Upper lobe of left lung (tissue), 6 donors: ENCODE results near the gene RB1. TPM values are rescaled to one million over a fixed set of nuclear protein-coding genes. Genes with fewer than 3 reads are reported as not detected.
A peak's percentile ranks its signal among the peaks of the same experiment; 100 is the strongest.

Experiments used
- ATAC-seq, 2 donors: fragments of 200-7000 bp; cut with Tn5 transposase; one replicate each; pipeline ENCODE4 v1.9.1; 2022; ENCODE audit warnings: mild to moderate bottlenecking in 2 of 2, moderate library complexity in 2 of 2; ENCODE audit not compliant: low FRiP score in 2 of 2
- DNase-seq, 2 donors: peaks; one replicate each; pipeline ENCODE4 v3.0.0-alpha.2; 2019 to 2020
- H3K27ac ChIP-seq, 4 donors: fragments of 200-600 bp; sonication (generic); one replicate each; pipeline ENCODE4 v1.5.1; 2016 to 2019
- H3K27me3 ChIP-seq, 4 donors: fragments of 200-600 bp; sonication (generic); one replicate each; pipeline ENCODE4 v1.5.1; 2017 to 2019
- H3K36me3 ChIP-seq, 4 donors: fragments of 200-600 bp; sonication (generic); one replicate each; pipeline ENCODE4 v1.5.1; 2016 to 2019
- H3K4me1 ChIP-seq, 4 donors: fragments of 200-600 bp; sonication (generic); one replicate each; pipeline ENCODE4 v1.5.1; 2018 to 2019
- H3K4me3 ChIP-seq, 4 donors: fragments of 200-600 bp; sonication (generic); one replicate each; pipeline ENCODE4 v1.5.1; 2017 to 2019; ENCODE audit warnings: mild to moderate bottlenecking in 2 of 4, moderate library complexity in 1 of 4
- H3K9me3 ChIP-seq, 4 donors: fragments of 200-600 bp; sonication (generic); one replicate each; pipeline ENCODE4 v1.5.1; 2018 to 2019
- EP300 ChIP-seq, 4 donors: sonication (generic); formaldehyde crosslinking; IDR thresholded peaks; one replicate each; pipeline ENCODE4 v1.5.1; 2017; ENCODE audit warnings: antibody characterized with exemption in 4 of 4, control low read depth in 2 of 4
- POLR2A ChIP-seq, 4 donors: fragments of 450-650 bp; IDR thresholded peaks; one replicate each; pipeline ENCODE4 v1.5.1; 2016 to 2017; ENCODE audit warnings: antibody characterized with exemption in 4 of 4, mild to moderate bottlenecking in 2 of 4
- POLR2AphosphoS5 ChIP-seq, 2 donors: sonication (generic); formaldehyde crosslinking; IDR thresholded peaks; one replicate each; pipeline ENCODE4 v1.5.1; 2017; ENCODE audit warnings: antibody characterized with exemption in 2 of 2
- WGBS, 2 donors: methylation state at CpG; one replicate each; pipeline ENCODE4 v1.1.5; 2017 to 2018; 5-methylcytosine and 5-hydroxymethylcytosine counted together
- total RNA-seq, 6 donors: library from RNA; depleted of rRNA in 4 of 6; stranded (reverse); fragments of >200 nt in 4 of 6; gene quantifications; one replicate each; pipeline versions ENCODE4 v1.1.0 to v1.2.1, GENCODE V29; 2016 to 2021
- TF ChIP-seq, protein P1 (sequence below), 6 experiments: fragments of 450-650 bp in 4 of 6; fragments of 200-600 bp in 2 of 6; sonication (generic) in 2 of 6; IDR thresholded peaks; one replicate each; pipeline ENCODE4 v1.5.1; 2016 to 2019; ENCODE audit warnings: antibody characterized with exemption in 6 of 6
- donor health status: DM: no; HTN: no; CAD: no; lungs with moderate emphysema.
- donor health status: DM: no; HTN: yes; CAD: no; lungs with severe emphysema.

The RB1 gene
- total RNA-seq, 6 donors from 2014 or later = 20.2 to 46.6 (median 32.9) TPM

DNA sequence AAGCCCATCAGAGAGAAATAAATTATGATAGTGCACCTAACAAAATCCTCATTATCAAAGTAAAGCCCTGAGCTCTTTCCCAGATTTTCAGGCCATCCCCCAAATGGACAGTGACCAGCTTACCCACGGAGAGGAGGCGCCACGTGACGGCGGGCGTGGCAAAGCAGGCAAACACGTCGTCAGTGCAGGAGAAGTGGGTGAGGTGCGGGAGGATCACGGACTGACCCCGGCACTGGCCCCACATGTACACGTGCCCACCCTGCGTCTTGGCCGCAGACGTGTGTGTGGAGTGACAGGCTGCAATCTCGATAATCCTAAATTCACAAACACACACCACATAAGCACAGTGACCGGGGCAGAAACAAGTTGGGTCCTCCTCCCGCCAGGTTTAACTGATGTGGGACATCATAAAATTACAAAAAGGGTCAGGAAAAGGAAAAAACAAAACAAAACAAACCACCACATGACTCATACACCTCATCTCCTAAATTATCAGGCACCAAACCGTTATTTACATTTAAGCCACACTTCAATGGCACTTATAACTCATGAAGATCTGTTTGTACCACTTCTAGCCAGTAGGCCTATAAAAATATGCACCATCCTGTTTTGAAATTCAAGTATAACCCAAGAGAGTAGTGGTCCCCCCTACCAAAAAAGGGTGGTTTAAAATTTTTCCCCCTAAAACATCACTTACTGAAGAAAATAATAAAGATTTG lies 199.2 kb downstream of the RB1 start:
- Histone ChIP-seq H3K27ac (no peak overlapping the region), H3K4me3 (no peak overlapping the region), H3K36me3 (no peaks in the 10 kb centered on the region), H3K27me3 (no peaks in the 10 kb centered on the region), H3K9me3 (no peaks in the 10 kb centered on the region), H3K4me1 (peaks cover 20 to 32% (median 25%) of the 10 kb centered on the region in 4 donors)
- ATAC-seq (no peak), DNase-seq (peak in 1 of 2 donors; percentile 76)
- WGBS, 2 donors = 90 to 94% methylated on average over 19 of the region's 19 CpGs
- TF ChIP-seq POLR2AphosphoS5 (IDR thresholded peaks at IDR 0.05) = no peak
- no peak for TF ChIP-seq POLR2A (IDR thresholded peaks at IDR 0.05)
- TF ChIP-seq EP300 (IDR thresholded peaks at IDR 0.05) = no peak
- TF ChIP-seq, protein P1, sequence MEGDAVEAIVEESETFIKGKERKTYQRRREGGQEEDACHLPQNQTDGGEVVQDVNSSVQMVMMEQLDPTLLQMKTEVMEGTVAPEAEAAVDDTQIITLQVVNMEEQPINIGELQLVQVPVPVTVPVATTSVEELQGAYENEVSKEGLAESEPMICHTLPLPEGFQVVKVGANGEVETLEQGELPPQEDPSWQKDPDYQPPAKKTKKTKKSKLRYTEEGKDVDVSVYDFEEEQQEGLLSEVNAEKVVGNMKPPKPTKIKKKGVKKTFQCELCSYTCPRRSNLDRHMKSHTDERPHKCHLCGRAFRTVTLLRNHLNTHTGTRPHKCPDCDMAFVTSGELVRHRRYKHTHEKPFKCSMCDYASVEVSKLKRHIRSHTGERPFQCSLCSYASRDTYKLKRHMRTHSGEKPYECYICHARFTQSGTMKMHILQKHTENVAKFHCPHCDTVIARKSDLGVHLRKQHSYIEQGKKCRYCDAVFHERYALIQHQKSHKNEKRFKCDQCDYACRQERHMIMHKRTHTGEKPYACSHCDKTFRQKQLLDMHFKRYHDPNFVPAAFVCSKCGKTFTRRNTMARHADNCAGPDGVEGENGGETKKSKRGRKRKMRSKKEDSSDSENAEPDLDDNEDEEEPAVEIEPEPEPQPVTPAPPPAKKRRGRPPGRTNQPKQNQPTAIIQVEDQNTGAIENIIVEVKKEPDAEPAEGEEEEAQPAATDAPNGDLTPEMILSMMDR (IDR thresholded peaks at IDR 0.05) = no peak

DNA sequence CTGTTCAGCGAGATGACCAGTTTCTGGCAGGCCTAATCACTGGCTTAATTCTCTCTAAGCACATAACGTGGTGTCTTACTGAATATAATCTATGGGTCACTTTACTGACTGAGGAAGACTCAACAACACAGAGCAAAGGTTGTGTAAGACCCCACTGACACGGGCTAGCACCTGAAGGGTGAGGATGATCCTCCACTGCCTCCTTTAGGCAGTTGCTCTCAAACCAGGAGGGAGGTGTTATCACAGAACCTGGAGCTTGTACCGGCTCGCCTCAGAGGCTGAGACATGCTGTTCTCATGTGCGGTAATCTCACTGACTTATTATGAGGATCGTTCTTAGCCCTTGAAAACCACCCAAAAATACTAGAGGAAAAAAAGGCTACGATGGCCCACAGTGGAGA lies 201.1 kb downstream of the RB1 start:
- WGBS, 2 donors = 87 to 92% methylated on average over 8 of the region's 8 CpGs
- Histone ChIP-seq H3K36me3 (no peaks in the 10 kb centered on the region), H3K4me1 (peaks cover 20 to 32% (median 25%) of the 10 kb centered on the region in 4 donors), H3K27me3 (no peaks in the 10 kb centered on the region), H3K4me3 (no peak overlapping the region), H3K27ac (peak overlapping the region in 3 of 4 donors; percentile 2 to 87 (median 83)), H3K9me3 (no peaks in the 10 kb centered on the region)
- ATAC-seq = no peak
- no peak for TF ChIP-seq POLR2A (IDR thresholded peaks at IDR 0.05)
- TF ChIP-seq POLR2AphosphoS5 (IDR thresholded peaks at IDR 0.05) = no peak
- TF ChIP-seq EP300 (IDR thresholded peaks at IDR 0.05) = no peak
- TF ChIP-seq, protein P1 (IDR thresholded peaks at IDR 0.05) = no peak
- DNase-seq = no peak

DNA sequence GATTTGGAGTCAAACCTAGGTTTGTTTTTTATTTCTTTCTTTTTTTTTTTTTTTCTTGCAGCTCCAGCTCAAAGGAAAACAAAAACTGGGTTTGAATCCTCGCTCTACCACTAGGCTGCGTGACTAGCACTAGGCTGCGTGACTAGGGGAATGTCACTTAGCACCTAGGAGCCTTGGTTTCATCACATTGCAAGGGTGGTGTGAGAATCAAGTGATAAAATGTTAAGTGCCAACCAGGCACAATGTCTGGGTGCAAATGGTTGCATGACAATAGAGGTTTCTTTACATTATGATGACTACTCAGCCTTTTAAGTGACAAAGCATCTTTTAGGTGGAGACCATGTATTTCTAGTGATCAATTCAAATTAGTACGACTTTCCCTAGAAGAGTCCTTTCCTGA lies 201.5 kb downstream of the RB1 start:
- DNase-seq (no peak), ATAC-seq (no peak)
- peak overlapping the region; percentile 70 to 87 (median 84) for H3K27ac ChIP-seq
- TF ChIP-seq, protein P1 (IDR thresholded peaks at IDR 0.05) = no peak
- no peak for TF ChIP-seq POLR2A (IDR thresholded peaks at IDR 0.05)
- TF ChIP-seq EP300 (IDR thresholded peaks at IDR 0.05) = no peak
- H3K36me3 ChIP-seq = no peaks in the 10 kb centered on the region
- H3K9me3 ChIP-seq = no peaks in the 10 kb centered on the region
- WGBS, 2 donors = 75 to 82% methylated on average over 4 of the region's 4 CpGs
- peaks cover 20 to 31% (median 25%) of the 10 kb centered on the region in 4 donors for H3K4me1 ChIP-seq
- H3K27me3 ChIP-seq = no peaks in the 10 kb centered on the region
- H3K4me3 ChIP-seq = no peak overlapping the region

DNA sequence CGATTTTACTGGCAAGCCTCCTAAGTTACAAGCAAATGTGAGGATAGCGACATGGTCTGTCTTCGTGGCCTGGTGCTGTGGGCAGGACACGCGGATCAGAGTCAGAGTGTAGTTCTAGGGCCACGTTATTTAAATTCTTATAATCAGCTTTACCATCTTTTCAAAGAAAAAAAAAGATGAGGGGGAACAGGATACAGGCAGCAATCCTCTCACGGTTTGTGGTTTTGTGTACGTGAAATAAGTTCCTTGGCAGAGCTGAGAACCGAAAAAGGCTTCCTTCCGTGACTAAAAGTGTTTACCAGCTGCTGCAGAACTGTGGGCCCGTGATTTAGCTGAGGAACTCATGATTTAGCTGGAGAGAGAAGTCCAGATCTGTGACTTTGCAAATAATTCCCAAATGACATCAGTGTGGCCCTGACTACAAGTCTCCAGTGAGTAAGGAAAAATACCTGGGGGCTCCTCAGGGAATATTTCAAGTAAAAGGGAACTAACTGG lies 202.1 kb downstream of the RB1 start:
- DNase-seq (peak in 1 of 2 donors; percentile 73), ATAC-seq (peak; percentile 44 to 55)
- Histone ChIP-seq H3K4me1 (peaks cover 16 to 27% (median 24%) of the 10 kb centered on the region in 4 donors), H3K27ac (peak overlapping the region; percentile 70 to 87 (median 84)), H3K4me3 (peak overlapping the region in 1 of 4 donors; percentile 1), H3K27me3 (no peaks in the 10 kb centered on the region), H3K9me3 (no peaks in the 10 kb centered on the region), H3K36me3 (no peaks in the 10 kb centered on the region)
- WGBS, 2 donors = 39% methylated on average over 11 of the region's 11 CpGs
- TF ChIP-seq POLR2A (IDR thresholded peaks at IDR 0.05) (no peak), POLR2AphosphoS5 (IDR thresholded peaks at IDR 0.05) (peak; percentile 22 to 52), EP300 (IDR thresholded peaks at IDR 0.05) (peak in 2 of 4 donors; percentile 63 to 85)

DNA sequence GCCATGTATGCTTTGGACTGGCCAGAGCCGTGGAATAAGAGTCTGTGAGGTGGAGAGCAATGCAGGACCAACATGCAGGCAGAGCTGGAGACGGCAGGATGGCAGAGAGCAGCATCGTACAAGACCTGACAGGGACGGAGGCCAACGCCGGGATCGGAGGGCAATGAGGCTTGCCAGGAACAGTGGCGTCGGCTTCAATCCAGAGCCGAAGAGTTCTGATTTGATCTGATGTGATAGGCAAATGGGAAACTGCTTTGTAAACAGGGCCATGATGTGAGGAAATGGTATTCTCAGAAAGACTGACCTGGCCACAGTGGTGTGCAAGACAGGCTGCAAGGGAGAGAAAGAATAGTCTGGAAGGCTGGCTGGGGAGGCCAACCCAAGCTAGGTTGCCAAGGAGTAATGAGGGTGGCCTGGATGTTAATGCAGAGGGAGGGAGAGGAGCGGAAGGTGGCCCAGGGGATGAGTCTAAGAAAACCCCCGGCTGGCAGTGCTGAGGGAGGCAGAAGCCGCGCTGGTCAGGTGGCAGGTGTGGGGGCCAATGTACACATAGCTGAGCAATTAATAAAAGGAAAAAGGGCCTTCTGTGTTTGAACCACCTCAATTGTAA lies 202.6 kb downstream of the RB1 start:
- H3K36me3 ChIP-seq = no peaks in the 10 kb centered on the region
- TF ChIP-seq, protein P1 (IDR thresholded peaks at IDR 0.05) = no peak
- TF ChIP-seq POLR2AphosphoS5 (IDR thresholded peaks at IDR 0.05) = no peak
- ATAC-seq = peak in 1 of 2 donors; percentile 5

More for the DNA sequence above, 202.6 kb downstream of the RB1 start:
- peak in 1 of 2 donors; percentile 27 for DNase-seq
- H3K9me3 ChIP-seq = no peaks in the 10 kb centered on the region
- peak overlapping the region; percentile 70 to 87 (median 84) for H3K27ac ChIP-seq
- H3K27me3 ChIP-seq = no peaks in the 10 kb centered on the region
- H3K4me3 ChIP-seq = peak overlapping the region in 1 of 4 donors; percentile 1
- H3K4me1 ChIP-seq = peaks cover 16 to 24% (median 22%) of the 10 kb centered on the region in 4 donors
- WGBS, 2 donors = 54 to 58% methylated on average over 14 of the region's 14 CpGs
